GM12878 (cell line): Measurements from ENCODE around the gene DLX6. TPM values are rescaled to one million over a fixed set of nuclear protein-coding genes. Genes with fewer than 3 reads are reported as not detected.

Experiments
- BACH1 ChIP-seq: fragments of 450-650 bp; IDR thresholded peaks from 2 replicates; pipeline ENCODE4 v1.6.1; 2017; ENCODE audit warnings: mild to moderate bottlenecking, borderline replicate concordance
- BCL11A ChIP-seq: IDR thresholded peaks from 2 replicates; pipeline ENCODE4 v1.6.1; 2011; ENCODE audit warnings: low read depth, low read length
- CUX1 ChIP-seq: IDR thresholded peaks from 2 replicates; pipeline ENCODE4 v1.6.1; 2012; ENCODE audit warnings: improper control_type of control experiment, low read depth, low read length; ENCODE audit not compliant: insufficient replicate concordance
- NR2C2 ChIP-seq: IDR thresholded peaks from 2 replicates; pipeline ENCODE4 v1.6.1; 2011; ENCODE audit warnings: borderline replicate concordance, low read depth; ENCODE audit not compliant: control insufficient read depth, insufficient read length
- PAX5 ChIP-seq: IDR thresholded peaks from 2 replicates; pipeline ENCODE4 v1.6.1; 2011; ENCODE audit warnings: low read depth, low read length, borderline replicate concordance
- SIN3A ChIP-seq: IDR thresholded peaks from 2 replicates; pipeline ENCODE4 v1.6.1; 2012; ENCODE audit warnings: low read depth, low read length, improper control_type of control experiment
- polyA plus RNA-seq, 11 experiments: library from polyadenylated mRNA; depleted of rRNA in 4 of 11; unstranded in 6 of 11; stranded (reverse) in 5 of 11; fragments of >200 nt; fragmentation: Nextera tagmentation in 4 of 11; fragmentation: Illumina TruSeq in 1 of 11; extraction: Ambion mirVana in 4 of 11; extraction: Trizol in 1 of 11; gene quantifications; 1 replicate in 1 of 11; 2 replicates in 10 of 11; pipeline versions ENCODE4 v1.2.1 to v1.2.3, GENCODE V29; 2011 to 2016; ENCODE audit warnings: inconsistent platforms in 2 of 11, missing spikeins in 2 of 11, low read depth in 1 of 11
- total RNA-seq, 4 experiments: library from RNA; depleted of rRNA in 3 of 4; stranded (reverse); fragments of >200 nt in 3 of 4; fragmentation: Illumina TruSeq in 1 of 4; extraction: Trizol in 1 of 4; gene quantifications; 2 replicates each; pipeline versions ENCODE4 v1.2.1 to v1.2.3, GENCODE V29; 2013 to 2021

Gene DLX6
- total and polyA plus RNA-seq, 10 of the 15 experiments (the other 5 are each of a cell fraction or from before 2014, with no cell fraction given): not detected

DNA sequence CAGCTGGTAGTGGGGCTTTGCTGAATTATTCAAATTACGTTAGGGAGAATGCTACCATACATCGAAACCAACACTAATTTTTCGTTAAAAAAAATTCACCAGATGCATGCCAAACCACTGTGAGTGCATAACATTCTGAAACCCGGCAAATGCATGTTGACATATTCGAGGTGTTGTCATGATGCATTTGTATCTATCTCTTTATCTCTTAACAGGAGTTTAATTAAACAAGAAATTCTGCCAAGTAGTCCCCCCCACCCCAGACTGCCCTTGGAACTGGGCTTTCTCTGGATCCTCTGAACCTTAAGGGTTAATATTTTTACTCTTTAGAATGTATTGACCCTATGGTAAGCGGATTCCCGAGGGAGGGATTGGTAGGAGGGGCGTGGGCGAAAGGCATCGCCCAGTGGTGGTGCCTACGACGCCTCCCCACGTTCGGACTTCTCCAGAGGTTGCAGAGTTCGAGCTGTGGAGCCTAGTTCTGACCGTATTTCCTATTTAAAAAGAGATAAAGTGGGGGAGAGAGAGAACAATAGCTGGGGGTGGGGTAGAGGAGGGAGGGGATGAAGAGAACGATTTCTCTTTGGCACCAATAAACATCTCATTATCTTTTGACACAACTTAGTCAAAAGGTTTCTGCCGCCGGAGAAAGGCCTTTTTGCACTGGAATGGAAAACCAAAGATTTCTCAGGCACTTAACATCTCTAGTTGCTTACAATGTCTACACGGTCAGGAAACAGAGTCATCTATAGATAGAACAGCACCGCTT lies 7.2 kb downstream of the DLX6 start (continued):
- no peak for TF ChIP-seq CUX1
- TF ChIP-seq BCL11A: no peak
- TF ChIP-seq NR2C2: no peak
- TF ChIP-seq PAX5: no peak
- no peak for TF ChIP-seq BACH1
- TF ChIP-seq SIN3A: no peak
- TF ChIP-seq, all 136 proteins: peak for 0
